CD14-positive monocyte (primary cell): Measurements from ENCODE around the gene CHAF1A. TPM values are rescaled to one million over a fixed set of nuclear protein-coding genes. Genes with fewer than 3 reads are reported as not detected.
A peak's percentile ranks its signal among the peaks of the same experiment; 100 is the strongest.

Experiments used
- DNase-seq, 3 donors: peaks; one replicate each; pipeline ENCODE4 v3.0.0-alpha.2; 2011 to 2022
- H2AFZ ChIP-seq: 2 replicates; pipeline ENCODE4 v1.6.0; 2012; ENCODE audit warnings: mild to moderate bottlenecking, low read depth, low read length, inconsistent platforms; ENCODE audit not compliant: insufficient read depth, poor library complexity, severe bottlenecking
- H3K27ac ChIP-seq, 2 donors: 1 replicate in 1 of 2; 2 replicates in 1 of 2; pipeline ENCODE4 v1.5.1; 2012 to 2013; ENCODE audit warnings: low read length in 2 of 2, control low read depth in 1 of 2, inconsistent platforms in 1 of 2, low read depth in 1 of 2, mild to moderate bottlenecking in 1 of 2
- H3K27me3 ChIP-seq, 2 donors: one replicate each; pipeline versions ENCODE4 v1.6.0 to v1.6.1; 2011 to 2013; ENCODE audit warnings: low read length in 2 of 2; ENCODE audit not compliant: control insufficient read depth in 2 of 2, insufficient read depth in 2 of 2
- H3K36me3 ChIP-seq, 2 donors: replicated peaks in 1 of 2; 1 replicate in 1 of 2; 2 replicates in 1 of 2; pipeline versions ENCODE4 v1.5.1 to v1.6.1; 2012 to 2013; ENCODE audit warnings: low read length in 2 of 2, control low read depth in 1 of 2, inconsistent platforms in 1 of 2, mild to moderate bottlenecking in 1 of 2; ENCODE audit not compliant: insufficient read depth in 2 of 2, control insufficient read depth in 1 of 2
- H3K4me1 ChIP-seq, 2 donors: 1 replicate in 1 of 2; 2 replicates in 1 of 2; pipeline versions ENCODE4 v1.5.1 to v1.6.1; 2012 to 2013; ENCODE audit warnings: low read length in 2 of 2, control low read depth in 1 of 2, inconsistent platforms in 1 of 2, mild to moderate bottlenecking in 1 of 2, moderate library complexity in 1 of 2; ENCODE audit not compliant: insufficient read depth in 2 of 2, control insufficient read depth in 1 of 2
- H3K4me2 ChIP-seq: replicated peaks from 2 replicates; pipeline ENCODE3; 2012; ENCODE audit warnings: low read length, moderate library complexity, mild to moderate bottlenecking; ENCODE audit not compliant: poor library complexity, severe bottlenecking; ENCODE audit errors: extremely low read depth
- H3K4me3 ChIP-seq, 3 experiments: fragments of 200-600 bp in 1 of 3; sonication (generic) in 1 of 3; replicated peaks in 1 of 3; 1 replicate in 2 of 3; 2 replicates in 1 of 3; pipeline ENCODE4 v1.5.1; 2011 to 2013; ENCODE audit warnings: low read length in 3 of 3, mild to moderate bottlenecking in 3 of 3, control low read depth in 2 of 3, low read depth in 2 of 3, inconsistent platforms in 1 of 3, moderate library complexity in 1 of 3
- H3K79me2 ChIP-seq: 2 replicates; pipeline ENCODE4 v1.6.0; 2012; ENCODE audit warnings: mild to moderate bottlenecking, control low read depth, inconsistent platforms, low read length, moderate library complexity; ENCODE audit not compliant: insufficient read depth
- H3K9ac ChIP-seq: 2 replicates; pipeline ENCODE4 v1.6.0; 2017; ENCODE audit warnings: low read length, mild to moderate bottlenecking; ENCODE audit not compliant: insufficient read depth, poor library complexity, severe bottlenecking
- H3K9me3 ChIP-seq, 2 donors: replicated peaks in 1 of 2; 1 replicate in 1 of 2; 2 replicates in 1 of 2; pipeline versions ENCODE4 v1.5.1 to v1.6.1; 2012 to 2013; ENCODE audit warnings: low read length in 2 of 2, control low read depth in 1 of 2; ENCODE audit not compliant: control insufficient read depth in 1 of 2, insufficient read depth in 1 of 2
- H4K20me1 ChIP-seq: 2 replicates; pipeline ENCODE4 v1.6.0; 2012; ENCODE audit warnings: mild to moderate bottlenecking, low read length, control low read depth, moderate library complexity; ENCODE audit not compliant: insufficient read depth
- H3K27ac Mint-ChIP-seq, 7 donors: one replicate each; pipeline ENCODE4 v1.8.0; 2020; ENCODE audit warnings: mild to moderate bottlenecking in 7 of 7, mixed read lengths in 7 of 7, moderate library complexity in 6 of 7, inconsistent platforms in 2 of 7
- H3K27me3 Mint-ChIP-seq, 3 donors: one replicate each; pipeline ENCODE4 v1.8.0; 2021 to 2022; ENCODE audit warnings: low read depth in 3 of 3, mild to moderate bottlenecking in 3 of 3, mixed read lengths in 3 of 3, moderate library complexity in 3 of 3, inconsistent platforms in 1 of 3
- H3K36me3 Mint-ChIP-seq, 2 donors: one replicate each; pipeline ENCODE4 v1.8.0; 2020; ENCODE audit warnings: mixed read lengths in 2 of 2, inconsistent platforms in 1 of 2, mild to moderate bottlenecking in 1 of 2
- H3K4me1 Mint-ChIP-seq: one replicate; pipeline ENCODE4 v1.8.0; 2020; ENCODE audit warnings: mild to moderate bottlenecking, mixed read lengths
- H3K4me3 Mint-ChIP-seq, 2 donors: one replicate each; pipeline ENCODE4 v1.8.0; 2020; ENCODE audit warnings: mild to moderate bottlenecking in 2 of 2, mixed read lengths in 2 of 2, moderate library complexity in 1 of 2
- H3K9me3 Mint-ChIP-seq, 7 donors: one replicate each; pipeline ENCODE4 v1.8.0; 2020 to 2022; ENCODE audit warnings: mixed read lengths in 7 of 7, mild to moderate bottlenecking in 6 of 7, moderate library complexity in 6 of 7, inconsistent platforms in 2 of 7
- CTCF ChIP-seq: fragments of 200-600 bp; IDR thresholded peaks from one replicate; pipeline ENCODE4 v1.8.0; 2022; ENCODE audit warnings: antibody characterized with exemption, mild to moderate bottlenecking
- WGBS: methylation state at CpG from one replicate; pipeline ENCODE4 v1.1.5; 2013; ENCODE audit warnings: missing lambda C conversion rate; ENCODE audit not compliant: insufficient coverage; 5-methylcytosine and 5-hydroxymethylcytosine counted together
- intact Hi-C, 2 donors: fragments of 100-400 bp; cut with micrococcal nuclease; formaldehyde crosslinking; loops; one replicate each; pipeline versions ENCODE4 v1.15.0 to v1.15.1; 2023
- polyA plus RNA-seq, 3 donors: library from polyadenylated mRNA; depleted of rRNA in 1 of 3; unstranded in 2 of 3; stranded (reverse) in 1 of 3; fragments of 300-500 nt in 2 of 3; fragments of >200 nt in 1 of 3; fragmentation: Illumina TruSeq in 2 of 3; gene quantifications; 1 replicate in 2 of 3; 2 replicates in 1 of 3; pipeline ENCODE4 v1.2.3, GENCODE V29; 2012 to 2021

CHAF1A gene
- polyA plus RNA-seq, 3 donors: 4.4 to 26.4 (median 5.4) TPM

GRCh38 chr19:4385291-4386040, 17.0 kb upstream of the CHAF1A start:
- 97% methylated on average over 11 of the region's 15 CpGs for WGBS
- Histone ChIP-seq H4K20me1 (peaks cover 99% of the 10 kb centered on the region), H3K27ac (no peak overlapping the region), H3K79me2 (peaks cover 94% of the 10 kb centered on the region), H3K36me3 (peaks cover 28 to 48% of the 10 kb centered on the region in 2 donors), H3K4me1 (peaks cover 15 to 19% of the 10 kb centered on the region in 2 donors), H3K9me3 (no peaks in the 10 kb centered on the region), H3K27me3 (no peaks in the 10 kb centered on the region), H3K4me3 (no peak overlapping the region), H2AFZ (no peak overlapping the region), H3K9ac (no peak overlapping the region), H3K4me2 (no peak overlapping the region)
- Mint-ChIP-seq H3K27me3 (peaks cover 1 to 6% (median 1%) of the 10 kb centered on the region in 3 donors), H3K4me1 (peaks cover 29% of the 10 kb centered on the region), H3K36me3 (peaks cover 27 to 60% of the 10 kb centered on the region in 2 donors), H3K4me3 (no peak overlapping the region), H3K9me3 (no peaks in the 10 kb centered on the region), H3K27ac (peak overlapping the region in 3 of 7 donors; percentile 20 to 53 (median 33))
- intact Hi-C loops: no loop called here
- no peak for TF ChIP-seq CTCF
- no peak for DNase-seq

- Histone ChIP-seq H3K9ac (no peak overlapping the region), H3K4me1 (peaks cover 17 to 19% of the 10 kb centered on the region in 2 donors), H3K36me3 (peaks cover 28 to 48% of the 10 kb centered on the region in 2 donors), H3K4me3 (no peak overlapping the region), H3K27me3 (no peaks in the 10 kb centered on the region), H3K4me2 (no peak overlapping the region), H3K9me3 (no peaks in the 10 kb centered on the region), H3K27ac (no peak overlapping the region), H3K79me2 (peaks cover 95% of the 10 kb centered on the region), H4K20me1 (peaks cover 99% of the 10 kb centered on the region), H2AFZ (no peak overlapping the region)
- Mint-ChIP-seq H3K27ac (peak overlapping the region in 2 of 7 donors; percentile 20 to 33), H3K4me1 (peaks cover 29% of the 10 kb centered on the region), H3K9me3 (peaks cover 0 to 2% (median 0%) of the 10 kb centered on the region in 7 donors), H3K27me3 (peaks cover 0 to 2% (median 1%) of the 10 kb centered on the region in 3 donors), H3K4me3 (no peak overlapping the region), H3K36me3 (peaks cover 27 to 62% of the 10 kb centered on the region in 2 donors)
- no peak for TF ChIP-seq CTCF
- intact Hi-C loops: no loop called here
- no peak for DNase-seq
- WGBS: 82% methylated on average over 9 of the region's 13 CpGs
These were observed 16.2 kb upstream of the CHAF1A start for GRCh38 chr19:4386041-4386782.
